ENCODE measurements around the gene EVPL.
"Not testable (repeated sequence)": the region's sequence is repeated elsewhere in the genome, so short reads cannot be mapped to it uniquely, and the experiment has no call there.

EVPL gene

DNA sequence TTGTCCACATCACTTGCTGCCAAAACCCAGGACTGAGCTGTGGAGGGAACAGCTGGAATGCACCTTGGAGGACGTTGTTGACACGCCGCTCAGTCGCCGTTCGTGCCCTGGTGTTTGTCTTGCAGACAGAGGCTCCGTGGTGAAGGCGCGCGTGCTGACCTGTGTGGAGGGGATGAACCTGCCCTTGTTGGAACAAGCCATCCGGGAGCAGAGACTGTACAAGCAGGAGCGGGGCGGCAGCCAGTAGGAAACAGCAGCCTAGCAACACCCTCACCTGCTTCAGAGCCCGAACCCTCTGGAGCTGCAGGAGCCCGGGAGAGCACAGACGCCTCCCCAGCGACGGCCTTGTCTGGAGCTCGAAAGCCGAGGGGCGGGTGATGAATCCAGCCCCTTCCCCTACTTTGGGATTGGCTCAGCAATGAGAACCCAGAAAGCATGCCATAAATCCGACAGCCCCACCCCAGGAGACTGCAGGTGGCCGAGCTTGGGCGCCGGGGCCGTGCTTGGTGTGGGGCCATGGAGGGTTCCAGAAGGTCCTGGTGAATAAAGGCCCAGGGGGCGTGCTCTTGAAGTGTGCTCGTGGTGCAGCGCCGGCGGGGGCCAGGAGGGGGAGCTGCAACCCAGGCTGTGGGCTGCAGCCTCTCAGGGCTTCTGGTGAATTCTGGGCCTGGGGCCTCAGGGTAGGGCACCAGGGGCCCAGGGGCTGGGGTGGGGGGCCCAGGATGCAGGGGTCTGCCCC is 26.9 kb downstream of the EVPL start:
- peak; percentile 33 to 61 (median 59) for DNase-seq (ENCODE audit: low read depth in 2 of 3, low spot score in 2 of 3)

DNA sequence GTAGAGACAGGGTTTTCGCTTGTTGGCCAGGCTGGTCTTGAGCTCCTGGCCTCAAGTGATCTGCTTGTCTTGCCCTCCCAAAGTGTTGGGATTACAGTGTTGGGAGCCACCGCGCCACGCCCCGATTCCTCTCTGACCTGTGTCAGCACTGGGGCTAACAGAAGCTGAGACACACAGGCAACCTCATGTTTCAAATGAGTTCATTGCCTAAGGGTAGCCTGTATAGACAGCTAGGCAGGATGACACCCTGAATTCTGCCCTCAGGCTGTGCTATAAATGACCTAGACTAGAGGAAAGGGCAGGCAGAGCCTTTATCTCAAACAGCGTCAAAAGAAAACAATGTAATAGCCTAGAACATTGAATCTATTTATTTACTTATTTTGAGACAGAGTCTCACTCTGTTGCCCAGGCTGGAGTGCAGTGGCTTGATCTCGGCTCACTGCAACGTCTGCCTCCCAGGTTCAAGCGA is 28.7 kb downstream of the EVPL start:
- DNase-seq (ENCODE audit: low read depth in 2 of 3, low spot score in 2 of 3), result no peak

DNA sequence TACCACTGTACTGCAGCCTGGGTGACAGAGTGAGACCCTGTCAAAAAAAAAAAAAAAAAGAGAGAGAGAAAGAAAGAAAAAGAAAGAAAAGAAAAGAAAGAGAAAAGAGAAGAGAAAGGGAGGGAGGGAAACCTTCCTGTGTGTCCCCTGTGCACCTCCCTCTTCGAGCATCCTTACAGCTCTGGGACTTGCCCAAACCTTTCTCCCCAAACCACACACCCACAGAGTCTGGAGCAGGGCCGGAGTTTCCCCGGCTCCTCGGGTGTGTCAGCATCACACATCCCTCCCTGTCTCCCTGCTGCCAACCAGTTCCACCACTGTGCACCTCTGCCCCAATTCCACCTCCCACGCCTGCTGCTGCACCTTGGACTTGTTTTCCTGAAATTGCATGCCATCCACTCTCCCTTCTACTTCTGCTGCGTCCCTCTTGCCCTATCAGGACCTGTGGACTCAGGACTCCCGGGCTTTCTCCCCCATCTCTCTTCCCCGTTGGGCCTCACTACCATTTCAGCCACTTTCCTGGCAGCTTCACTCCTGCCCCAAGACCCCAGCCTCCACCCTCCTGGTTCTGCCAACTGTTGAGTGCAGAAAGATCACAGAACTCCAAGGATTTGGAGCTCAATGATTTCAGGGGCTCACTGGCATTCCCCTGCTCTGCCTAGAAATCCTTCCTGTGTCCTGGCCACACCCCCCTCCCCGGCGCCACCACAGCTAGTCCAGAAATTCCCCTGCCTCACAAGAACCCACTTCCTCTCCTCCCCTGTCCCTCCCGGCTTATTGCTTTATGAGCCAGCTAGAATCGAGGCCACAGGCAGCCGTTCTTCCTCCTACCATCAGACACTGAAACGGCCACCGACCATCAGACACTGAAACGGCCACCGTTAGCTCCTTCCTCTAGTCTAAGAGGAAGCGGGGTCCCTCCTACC is 30.2 kb downstream of the EVPL start:
- peak in 1 of 3 experiments; percentile 13 for DNase-seq (ENCODE audit: low read depth in 2 of 3, low spot score in 2 of 3)

DNA sequence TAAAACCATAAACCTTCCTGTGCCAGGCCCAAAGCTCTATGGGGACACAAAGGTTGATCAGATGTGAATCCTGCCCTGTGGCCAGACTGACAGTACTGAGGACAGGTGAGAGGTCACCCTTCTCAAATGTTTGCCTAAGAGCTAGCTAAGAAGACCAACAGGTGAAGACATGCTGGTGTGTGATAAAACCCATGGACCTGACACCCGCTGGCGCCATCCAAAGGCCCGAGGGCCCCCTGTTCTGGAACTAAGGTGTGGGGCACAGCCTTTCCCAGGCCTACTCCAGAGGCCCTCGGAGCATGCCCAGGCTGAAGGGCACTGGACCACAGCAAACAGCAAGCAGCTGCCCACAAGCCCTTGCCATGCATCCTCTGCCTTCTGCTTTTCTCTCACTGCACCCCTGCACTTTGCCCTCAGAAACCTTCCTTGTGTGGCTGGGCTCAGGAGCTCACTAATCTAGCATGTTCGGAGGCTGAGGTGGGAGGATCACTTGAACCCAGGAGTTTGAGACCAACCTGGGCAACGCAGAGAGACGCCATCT is 31.7 kb downstream of the EVPL start:
- no peak for DNase-seq (ENCODE audit: low read depth in 2 of 3, low spot score in 2 of 3)

GRCh38 chr17:75994802-75995370 is 32.2 kb downstream of the EVPL start:
- no peak for DNase-seq (ENCODE audit: low read depth in 2 of 3, low spot score in 2 of 3)

- DNase-seq (ENCODE audit: low read depth in 2 of 3, low spot score in 2 of 3), result no peak
Measured at GRCh38 chr17:75991396-75991795, 35.7 kb downstream of the EVPL start.

DNA sequence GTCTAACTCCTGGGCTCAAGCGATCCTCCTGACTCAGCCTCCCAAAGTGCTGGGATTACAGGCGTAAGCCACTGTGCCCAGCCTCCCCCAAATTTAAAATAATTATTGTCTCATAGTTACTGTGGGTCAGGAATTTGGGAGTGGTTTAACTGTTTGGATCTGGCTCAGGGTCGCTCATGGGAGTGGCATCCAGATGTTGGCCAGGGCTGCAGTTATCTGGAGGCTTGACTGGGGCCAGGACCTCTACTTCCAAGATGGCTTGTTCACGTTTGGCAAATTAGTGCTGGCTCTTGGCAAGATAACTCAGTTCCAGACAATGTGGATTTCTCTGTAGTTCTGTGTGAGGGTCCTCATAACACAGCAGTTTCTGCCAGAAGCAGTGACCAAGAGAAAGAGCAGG is 40.1 kb downstream of the EVPL start:
- no peak for DNase-seq (ENCODE audit: low read depth in 2 of 3, low spot score in 2 of 3)

DNA sequence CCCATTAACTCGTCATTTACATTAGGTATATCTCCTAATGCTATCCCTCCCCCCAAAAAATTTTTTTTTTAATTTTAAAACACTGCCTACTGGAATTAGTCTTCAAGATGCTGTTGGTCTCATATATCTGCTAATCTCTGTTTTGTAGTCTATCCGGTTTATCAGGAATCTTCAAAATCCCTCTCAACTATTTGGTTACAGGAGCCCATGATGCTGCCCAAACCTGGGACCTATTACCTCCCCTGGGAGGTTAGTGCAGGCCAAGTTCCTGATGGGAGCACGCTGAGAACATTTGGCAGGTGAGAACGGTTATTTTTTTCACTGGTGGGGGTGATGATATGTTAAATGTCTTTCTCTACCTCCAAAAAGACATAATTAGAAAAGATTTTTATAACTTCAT is 41.1 kb downstream of the EVPL start:
- DNase-seq (ENCODE audit: low read depth in 2 of 3, low spot score in 2 of 3), result no peak

GRCh38 chr17:75983501-75984181 is 43.5 kb downstream of the EVPL start:
- no peak for DNase-seq (ENCODE audit: low read depth in 2 of 3, low spot score in 2 of 3)

- no peak for DNase-seq (ENCODE audit: low read depth in 2 of 3, low spot score in 2 of 3)
Measured at GRCh38 chr17:75981019-75981615, 46.0 kb downstream of the EVPL start.

DNA sequence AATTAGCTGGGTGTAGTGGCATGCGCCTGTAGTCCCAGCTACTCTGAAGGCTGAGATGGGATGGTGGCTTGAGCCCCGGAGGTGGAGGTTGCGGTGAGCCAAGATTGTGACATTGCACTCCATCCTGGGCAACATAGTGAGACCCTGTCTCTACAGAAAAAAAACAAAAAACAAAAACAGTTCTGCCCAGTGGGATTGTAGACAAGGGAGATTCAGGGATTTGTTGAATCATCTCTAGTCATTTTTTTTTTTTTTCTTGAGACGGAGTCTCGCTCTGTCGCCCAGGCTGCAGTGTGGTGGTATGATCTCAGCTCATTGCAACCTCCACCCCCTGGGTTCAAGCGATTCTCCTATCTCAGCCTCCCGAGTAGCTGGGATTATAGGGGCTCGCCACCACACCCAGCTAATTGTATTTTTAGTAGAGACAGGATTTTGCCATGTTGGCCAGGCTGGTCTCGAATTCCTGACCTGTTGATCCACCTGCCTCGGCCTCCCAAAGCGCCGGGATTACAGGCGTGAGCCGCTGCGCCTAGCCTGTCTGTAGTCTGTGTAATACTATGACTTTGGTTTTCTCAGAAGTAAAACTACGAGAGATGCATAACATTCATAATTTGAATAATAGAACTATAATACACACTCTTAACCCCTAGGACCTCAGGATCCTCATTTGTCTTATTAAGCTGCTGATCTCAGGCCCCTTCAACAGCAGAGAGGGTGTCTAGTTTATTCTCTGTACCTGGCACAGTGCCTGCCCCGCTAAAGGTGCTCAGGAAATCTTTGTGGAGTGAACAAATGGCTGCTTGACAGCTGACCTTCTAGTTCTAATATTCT is 46.7 kb downstream of the EVPL start:
- DNase-seq (ENCODE audit: low read depth in 2 of 3, low spot score in 2 of 3), result no peak

DNA sequence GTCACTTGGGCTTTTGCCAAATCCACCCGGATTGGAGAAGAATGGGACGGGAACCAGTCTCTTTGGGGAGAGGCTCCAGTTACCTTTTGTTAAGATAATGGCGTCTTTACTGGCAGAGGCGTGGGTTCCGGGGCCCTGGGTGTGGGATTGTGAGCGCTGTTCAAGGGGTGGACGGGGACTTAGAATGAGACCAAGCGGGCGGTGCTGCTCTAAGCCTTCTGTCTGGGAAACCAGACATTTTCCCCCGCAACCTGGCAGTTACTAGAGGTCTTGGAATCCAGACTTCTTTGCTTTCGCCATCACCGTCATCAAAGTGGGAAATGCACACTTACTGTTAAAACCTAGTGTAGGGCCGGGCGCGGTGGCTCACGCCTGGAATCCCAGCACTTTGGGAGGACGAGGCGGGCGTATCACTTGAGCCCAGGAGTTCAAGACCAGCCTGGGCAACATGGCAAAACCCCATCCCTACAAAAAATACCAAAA is 47.4 kb downstream of the EVPL start:
- DNase-seq (ENCODE audit: low read depth in 2 of 3, low spot score in 2 of 3), result peak in 1 of 3 experiments; percentile 11

DNA sequence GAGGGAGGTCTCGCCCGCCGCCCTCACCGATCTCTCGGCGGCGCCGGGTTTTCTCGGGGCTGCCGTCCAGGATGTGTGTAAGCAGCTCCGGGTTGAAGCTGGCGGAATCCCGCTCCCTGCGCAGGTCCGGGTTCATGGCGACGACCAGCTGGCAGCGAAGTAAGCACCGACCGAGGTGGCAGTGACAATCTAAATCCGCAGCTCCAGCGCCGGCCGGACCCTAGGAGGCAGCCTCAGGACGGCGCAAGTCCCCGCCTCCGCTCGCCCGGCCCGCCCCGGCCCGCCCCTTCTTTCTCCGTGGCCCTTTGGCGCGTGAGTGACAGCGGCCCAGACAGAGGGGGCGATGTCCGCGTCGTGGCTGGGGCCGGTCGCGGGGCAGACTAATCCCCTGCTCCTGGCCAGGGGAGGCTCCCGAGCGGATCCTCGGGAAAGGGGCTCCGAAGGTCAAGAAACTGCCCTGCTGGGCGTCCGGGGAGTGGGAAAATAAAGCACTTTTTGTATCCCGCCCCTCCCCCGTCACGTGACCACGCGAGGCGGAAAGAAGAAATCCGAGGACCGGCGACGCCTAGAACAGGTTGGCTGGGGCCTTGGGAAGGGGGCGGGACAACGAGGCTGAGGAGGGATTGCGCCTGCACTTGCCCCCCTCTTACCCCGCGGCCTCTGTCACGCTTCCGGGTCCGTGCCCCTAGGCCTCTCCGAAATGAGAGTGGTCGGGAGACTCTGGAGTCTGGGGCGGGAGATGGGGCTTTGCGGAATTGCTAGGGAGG is 48.0 kb downstream of the EVPL start, which contains the start of the genes ACOX1 and TEN1:
TSS of gene ACOX1 (minus strand) at position 229 of the 767 bp plus-strand sequence. CDS start at position 136, 93 bp downstream.
TSS of gene TEN1 (plus strand) at position 303 of the 767 bp plus-strand sequence. CDS start 6,953 bp downstream, outside the sequence.
- DNase-seq (ENCODE audit: low read depth in 2 of 3, low spot score in 2 of 3), result peak; percentile 90 to 91 (median 90)

GRCh38 chr17:75976175-75976848 is 50.8 kb downstream of the EVPL start:
- DNase-seq (ENCODE audit: low read depth in 2 of 3, low spot score in 2 of 3), result no peak

DNA sequence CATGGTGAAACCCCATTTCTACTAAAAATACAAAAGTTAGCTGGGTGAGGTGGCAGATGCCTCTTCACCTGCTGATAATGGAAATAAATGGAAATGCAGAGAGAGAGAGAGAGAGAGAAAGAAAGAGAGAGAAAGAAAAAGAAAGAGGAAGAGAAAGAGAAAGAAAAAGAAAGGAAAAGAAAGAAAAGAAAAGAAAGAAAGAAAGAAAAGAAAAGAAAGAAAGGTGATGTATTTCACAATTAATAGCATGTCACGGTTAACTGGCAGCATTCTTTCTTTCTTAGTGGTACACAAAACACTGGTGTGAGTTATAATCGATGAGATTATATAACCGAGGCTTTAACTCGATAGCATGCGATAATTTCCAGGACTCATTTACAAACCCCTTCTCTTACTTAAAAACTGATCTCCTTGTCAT is 51.3 kb downstream of the EVPL start:
- no peak for DNase-seq (ENCODE audit: low read depth in 2 of 3, low spot score in 2 of 3)

DNA sequence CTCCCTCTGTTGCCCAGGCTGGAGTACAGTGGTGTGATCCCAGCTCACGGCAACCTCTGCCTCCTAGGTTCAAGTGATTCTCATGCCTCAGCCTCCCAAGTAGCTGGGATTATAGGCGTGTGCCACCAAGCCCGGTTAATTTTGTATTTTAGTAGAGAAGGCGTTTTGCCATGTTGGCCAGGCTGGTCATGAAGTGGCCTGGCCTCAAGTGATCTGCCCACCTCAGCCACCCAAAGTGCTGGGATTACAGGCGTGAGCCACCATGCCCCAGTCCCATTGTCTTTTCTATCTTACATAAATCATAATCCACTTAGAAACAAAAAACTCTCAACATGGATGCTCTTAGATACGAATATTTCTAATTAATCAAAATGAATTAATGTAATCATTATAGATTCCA is 51.9 kb downstream of the EVPL start:
- not testable (repeated sequence) for DNase-seq (ENCODE audit: low read depth in 2 of 3, low spot score in 2 of 3)

- no peak for DNase-seq (ENCODE audit: low read depth in 2 of 3, low spot score in 2 of 3)
Measured at GRCh38 chr17:75970626-75971025, 56.5 kb downstream of the EVPL start.

GRCh38 chr17:75970011-75970523 is 57.0 kb downstream of the EVPL start:
- DNase-seq (ENCODE audit: low read depth in 2 of 3, low spot score in 2 of 3), result no peak

Measured in activated CD8-positive, alpha-beta memory T cell treated with anti-CD3 and anti-CD28 coated beads for 48 hours (primary cell).